ENCODE measurements around the gene HSCB. TPM values are rescaled to one million over a fixed set of nuclear protein-coding genes. Genes with fewer than 3 reads are reported as not detected.

Gene HSCB
- total and polyA plus RNA-seq, 2 of the 4 experiments (the other 2 are of a cell fraction) = 5.4 to 13.2 TPM

- Histone ChIP-seq H3K4me1 (ENCODE audit: control insufficient read depth, insufficient read depth, low read length) (no peaks in the 10 kb centered on the region), H3K36me3 (ENCODE audit: control insufficient read depth, insufficient read depth, low read length) (peaks cover 33% of the 10 kb centered on the region), H3K4me2 (ENCODE audit: low read depth, low read length) (peak overlapping the region; percentile 68), H3K9me3 (ENCODE audit: control insufficient read depth, insufficient read depth, low read length) (no peaks in the 10 kb centered on the region), H3K4ac (ENCODE audit: low read depth, low read length) (peak overlapping the region; percentile 99), H3K18ac (ENCODE audit: low read depth, low read length) (peak overlapping the region; percentile 91), H2BK20ac (ENCODE audit: low read depth, low read length) (no peak overlapping the region), H2BK15ac (ENCODE audit: low read depth, low read length) (peak overlapping the region; percentile 5; the same call in 1 of the 3 replicates), H4K8ac (ENCODE audit: low read depth in 2 of 2, low read length in 2 of 2) (peak overlapping the region; percentile 77 to 97; a peak in 3 of 4 replicates), H4K5ac (ENCODE audit: low read depth, low read length) (peak overlapping the region; percentile 98), H3K27ac (ENCODE audit: insufficient read depth, low read length) (peak overlapping the region; percentile 87), H3K79me1 (ENCODE audit: low read depth in 1 of 2, low read length in 2 of 2) (peaks cover 31 to 65% of the 10 kb centered on the region in 2 experiments), H2AK5ac (ENCODE audit: low read depth, low read length) (peak overlapping the region; percentile 84), H3K9ac (ENCODE audit: low read depth, low read length) (peak overlapping the region; percentile 92), H3K23ac (ENCODE audit: low read depth, low read length) (peak overlapping the region; percentile 98), H2BK120ac (ENCODE audit: low read depth, low read length) (peak overlapping the region; percentile 34), H3K27me3 (ENCODE audit: control insufficient read depth, insufficient read depth, low read length) (no peaks in the 10 kb centered on the region), H2BK5ac (ENCODE audit: low read depth, low read length, poor library complexity, severe bottlenecking) (peak overlapping the region; percentile 90), H4K20me1 (ENCODE audit: insufficient read depth, low read length) (peaks cover 46% of the 10 kb centered on the region), H2AFZ (replicated peaks; ENCODE audit: low read length, poor library complexity) (no peak overlapping the region), H3K14ac (replicated peaks; ENCODE audit: low read depth, low read length) (peak overlapping the region; percentile 98), H3K9me1 (ENCODE audit: insufficient read depth, low read length) (peaks cover 8% of the 10 kb centered on the region; the same call in 1 of the 2 replicates), H2AK9ac (replicated peaks; ENCODE audit: low read depth, low read length, poor library complexity) (peak overlapping the region; percentile 98), H3K56ac (ENCODE audit: extremely low read depth, insufficient read depth, low read length) (peak overlapping the region; percentile 99), H3K4me3 (ENCODE audit: insufficient read depth, low read depth, low read length) (peak overlapping the region; percentile 91), H4K91ac (ENCODE audit: insufficient read depth, low read depth, low read length) (peak overlapping the region; percentile 98)
- WGBS, 2 experiments (ENCODE audit: extremely low coverage in 2 of 2, insufficient read length in 1 of 2) = 3% methylated on average over 3 of the region's 7 CpGs; no CpG with 5 or more reads in 1 of the 2 experiments
- ChIA-PET CTCF (interaction anchor here (0.6 to 1.3 kb wide), 2 partner anchors 87 to 241 kb away, joined by 3 to 6 read pairs; no protein-coding TSS in a partner anchor), POLR2A (ENCODE audit: unreplicated experiment) (interaction anchor here (0.6 to 1.0 kb wide), 3 partner anchors 29 to 1075 kb away, joined by 3 read pairs; no protein-coding TSS in a partner anchor)
- dilution Hi-C loops (cut with HindIII; ENCODE audit: low sequenced_read_pairs, unreplicated experiment) (no loop called here), in situ Hi-C loops (cut with MboI; ENCODE audit: low sequenced_read_pairs) (no loop called here), intact Hi-C loops (cut with micrococcal nuclease) (loop anchor here (10.0 kb wide), 1 partner anchor 194 kb away; no protein-coding TSS in a partner anchor)
- ATAC-seq (ENCODE audit: low read depth) (peak; percentile 24), DNase-seq (peak; percentile 96)
- BruUV-seq (replicated peaks) = no TSS peak
- TF ChIP-seq POLR2A (IDR thresholded peaks at IDR 0.05; ENCODE audit: low read depth, low read length) = no peak
- no peak for TF ChIP-seq MAZ (IDR thresholded peaks at IDR 0.05; ENCODE audit: borderline replicate concordance, low read depth, low read length)
- TF ChIP-seq CEBPB (IDR thresholded peaks at IDR 0.05; ENCODE audit: low read depth, low read length) = peak; percentile 100
- TF ChIP-seq ELK1 (IDR thresholded peaks at IDR 0.05; ENCODE audit: borderline replicate concordance, low read depth, low read length) = no peak
- TF ChIP-seq RFX5 (IDR thresholded peaks at IDR 0.05; ENCODE audit: low read depth, low read length) = no peak
- TF ChIP-seq SMC3 (IDR thresholded peaks at IDR 0.05; ENCODE audit: low read depth, low read length) = no peak
- peak; percentile 45; the same call in 1 of the 2 replicates for TF ChIP-seq FOS (IDR thresholded peaks at IDR 0.05; ENCODE audit: low read depth, low read length)
- no peak for TF ChIP-seq MXI1 (IDR thresholded peaks at IDR 0.05; ENCODE audit: borderline replicate concordance, low read depth, low read length)
- no peak for TF ChIP-seq USF2 (IDR thresholded peaks at IDR 0.05; ENCODE audit: low read depth, low read length)
- no peak for TF ChIP-seq CHD1 (IDR thresholded peaks at IDR 0.05; ENCODE audit: low read depth, low read length)
- TF ChIP-seq RCOR1 (IDR thresholded peaks at IDR 0.05; ENCODE audit: insufficient replicate concordance, low read length) = peak; percentile 71
- TF ChIP-seq BHLHE40 (IDR thresholded peaks at IDR 0.05; ENCODE audit: low read depth, low read length) = no peak
- no peak for TF ChIP-seq MAFK (IDR thresholded peaks at IDR 0.05; ENCODE audit: low read depth, low read length)
- no peak for TF ChIP-seq NFE2L2 (IDR thresholded peaks at IDR 0.05; ENCODE audit: low read depth, low read length)
- TF ChIP-seq RAD21 (IDR thresholded peaks at IDR 0.05; ENCODE audit: low read length) = no peak
Measured at GRCh38 chr22:28798810-28799605, 57.2 kb downstream of the HSCB start.
